Bronchial epithelial cell (primary cell): ENCODE results near the gene ANKRD39. TPM values are rescaled to one million over a fixed set of nuclear protein-coding genes. Genes with fewer than 3 reads are reported as not detected.
A peak's percentile ranks its signal among the peaks of the same experiment; 100 is the strongest.

Experiments used
- DNase-seq: peaks from one replicate; pipeline ENCODE4 v3.0.0-alpha.2; 2010; ENCODE audit warnings: low read depth
- FAIRE-seq: peaks from 2 replicates; lab custom pipeline; 2011; peaks lifted over from hg19 to GRCh38; lab: Jason Lieb, UNC
- H3K27me3 ChIP-seq: 2 replicates; pipeline ENCODE4 v1.5.1; 2011; ENCODE audit warnings: low read length; ENCODE audit not compliant: control insufficient read depth, insufficient read depth
- H3K36me3 ChIP-seq: 2 replicates; pipeline ENCODE4 v1.5.1; 2011; ENCODE audit warnings: low read length; ENCODE audit not compliant: control insufficient read depth, insufficient read depth
- H3K4me3 ChIP-seq: 2 replicates; pipeline ENCODE4 v1.5.1; 2011; ENCODE audit warnings: mild to moderate bottlenecking, low read depth, low read length, control low read depth
- total RNA-seq: library from RNA; depleted of rRNA; stranded (reverse); fragments of >200 nt; gene quantifications from 2 replicates; pipeline ENCODE4 v1.2.1, GENCODE V29; 2014
- TF ChIP-seq, protein P1 (sequence below): IDR thresholded peaks from 2 replicates; pipeline ENCODE4 v1.5.1; 2011; ENCODE audit warnings: mild to moderate bottlenecking, moderate library complexity, low read length, control low read depth, inconsistent platforms; ENCODE audit not compliant: insufficient read depth, severe bottlenecking

Gene ANKRD39
- total RNA-seq, 1 donor from 2014 or later, result 8.2 TPM

DNA sequence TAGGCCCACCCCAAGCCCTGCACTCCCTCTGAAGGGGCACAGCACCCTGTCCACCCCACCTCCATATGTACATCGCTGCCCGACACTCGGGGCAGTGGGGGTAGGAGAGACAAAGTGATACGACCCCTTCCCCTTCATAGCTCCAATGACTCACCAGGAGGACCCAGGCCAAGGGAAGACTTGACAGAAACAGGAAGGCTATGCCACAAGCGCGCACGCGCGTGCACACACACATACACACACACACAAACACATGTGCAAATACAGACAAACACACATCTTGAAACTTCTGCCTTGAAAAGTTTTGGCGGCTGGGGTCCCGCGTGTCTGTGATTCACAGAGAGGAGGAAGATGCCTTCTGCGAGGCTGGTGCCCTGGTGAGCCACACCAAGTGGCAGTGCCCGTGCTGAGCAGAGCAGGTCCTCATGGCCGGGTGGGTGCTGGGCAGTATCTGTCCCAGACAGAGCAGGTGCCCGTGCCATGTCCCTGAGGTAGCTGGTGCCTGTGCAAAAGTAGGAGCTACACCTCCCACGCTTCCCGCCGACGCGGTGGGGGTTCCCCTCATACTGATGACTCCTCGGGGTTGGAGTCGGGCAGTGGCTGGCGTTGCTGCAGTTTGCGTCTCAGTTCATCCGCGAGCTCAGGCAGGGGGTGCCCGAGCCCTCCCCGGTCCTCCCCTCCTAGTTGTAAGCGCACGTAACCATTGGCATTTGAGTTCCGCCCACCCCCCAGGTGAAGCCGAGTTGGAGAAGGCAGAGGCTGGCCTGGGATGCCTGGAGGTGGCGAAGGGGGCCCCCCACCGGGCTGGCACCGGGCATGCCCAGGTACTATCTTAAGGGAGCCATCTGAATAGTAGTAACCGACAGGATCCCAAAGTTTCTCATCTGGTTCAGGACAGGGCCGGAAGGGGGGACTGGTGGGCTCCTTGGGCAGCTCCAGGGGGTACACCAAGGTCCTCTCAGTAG is 2.5 kb upstream of the ANKRD39 start:
- no peak overlapping the region for H3K4me3 ChIP-seq
- no peaks in the 10 kb centered on the region for H3K27me3 ChIP-seq
- H3K36me3 ChIP-seq, result peaks cover 23% of the 10 kb centered on the region
- FAIRE-seq (no peak), DNase-seq (no peak)
- TF ChIP-seq, protein P1, sequence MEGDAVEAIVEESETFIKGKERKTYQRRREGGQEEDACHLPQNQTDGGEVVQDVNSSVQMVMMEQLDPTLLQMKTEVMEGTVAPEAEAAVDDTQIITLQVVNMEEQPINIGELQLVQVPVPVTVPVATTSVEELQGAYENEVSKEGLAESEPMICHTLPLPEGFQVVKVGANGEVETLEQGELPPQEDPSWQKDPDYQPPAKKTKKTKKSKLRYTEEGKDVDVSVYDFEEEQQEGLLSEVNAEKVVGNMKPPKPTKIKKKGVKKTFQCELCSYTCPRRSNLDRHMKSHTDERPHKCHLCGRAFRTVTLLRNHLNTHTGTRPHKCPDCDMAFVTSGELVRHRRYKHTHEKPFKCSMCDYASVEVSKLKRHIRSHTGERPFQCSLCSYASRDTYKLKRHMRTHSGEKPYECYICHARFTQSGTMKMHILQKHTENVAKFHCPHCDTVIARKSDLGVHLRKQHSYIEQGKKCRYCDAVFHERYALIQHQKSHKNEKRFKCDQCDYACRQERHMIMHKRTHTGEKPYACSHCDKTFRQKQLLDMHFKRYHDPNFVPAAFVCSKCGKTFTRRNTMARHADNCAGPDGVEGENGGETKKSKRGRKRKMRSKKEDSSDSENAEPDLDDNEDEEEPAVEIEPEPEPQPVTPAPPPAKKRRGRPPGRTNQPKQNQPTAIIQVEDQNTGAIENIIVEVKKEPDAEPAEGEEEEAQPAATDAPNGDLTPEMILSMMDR, result no peak

DNA sequence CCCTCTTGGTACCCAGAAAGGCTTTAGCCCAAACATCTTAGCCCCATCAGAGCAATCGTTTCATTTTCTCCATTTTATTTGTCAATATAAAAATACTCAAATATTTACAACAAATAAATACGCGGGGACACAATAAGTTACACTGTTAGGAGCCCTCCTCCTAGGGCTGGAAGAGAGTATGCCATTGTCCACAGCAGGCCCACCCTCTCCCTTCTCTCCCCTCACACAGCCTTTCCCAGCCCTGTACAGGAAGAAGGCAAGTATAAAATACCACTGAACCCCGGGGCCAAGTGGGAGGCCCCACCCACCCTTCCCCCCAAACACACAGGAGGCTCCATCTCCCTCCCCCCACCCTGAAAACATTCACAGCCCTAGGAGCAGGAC is 1.9 kb upstream of the ANKRD39 start:
- H3K27me3 ChIP-seq, result no peaks in the 10 kb centered on the region
- TF ChIP-seq, protein P1, result no peak
- FAIRE-seq, result no peak
- no peak overlapping the region for H3K4me3 ChIP-seq
- DNase-seq, result no peak
- H3K36me3 ChIP-seq, result peaks cover 20% of the 10 kb centered on the region

DNA sequence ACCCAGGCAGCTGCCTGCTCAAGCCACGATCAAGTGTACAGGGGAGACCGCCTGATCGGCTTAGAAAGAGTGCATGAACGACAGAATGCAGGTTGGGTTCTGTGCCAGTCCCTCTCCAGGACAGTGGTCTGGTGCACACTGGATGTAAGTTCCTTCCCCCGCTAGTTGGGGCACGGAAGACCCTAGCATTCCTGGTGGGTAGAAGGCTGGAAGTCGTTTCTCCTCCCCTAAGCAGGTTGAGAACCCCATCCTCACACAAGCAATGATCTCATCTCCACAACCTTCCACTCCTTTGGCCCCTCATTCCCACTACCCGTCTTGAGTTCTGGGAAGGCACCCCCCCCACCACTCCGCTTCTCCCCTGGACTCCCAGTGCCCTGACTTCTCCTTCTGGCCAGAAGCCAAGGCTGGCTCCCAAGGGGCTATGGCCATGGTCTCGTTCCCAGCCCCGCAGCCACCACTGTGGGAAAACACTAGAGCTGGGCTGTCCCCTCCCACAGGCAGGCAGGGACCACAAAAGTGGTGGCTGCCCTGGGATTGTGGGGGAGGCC is 1.4 kb upstream of the ANKRD39 start:
- DNase-seq, result no peak
- FAIRE-seq, result no peak
- TF ChIP-seq, protein P1, result no peak
- Histone ChIP-seq H3K27me3 (no peaks in the 10 kb centered on the region), H3K4me3 (no peak overlapping the region), H3K36me3 (peaks cover 15% of the 10 kb centered on the region)

DNA sequence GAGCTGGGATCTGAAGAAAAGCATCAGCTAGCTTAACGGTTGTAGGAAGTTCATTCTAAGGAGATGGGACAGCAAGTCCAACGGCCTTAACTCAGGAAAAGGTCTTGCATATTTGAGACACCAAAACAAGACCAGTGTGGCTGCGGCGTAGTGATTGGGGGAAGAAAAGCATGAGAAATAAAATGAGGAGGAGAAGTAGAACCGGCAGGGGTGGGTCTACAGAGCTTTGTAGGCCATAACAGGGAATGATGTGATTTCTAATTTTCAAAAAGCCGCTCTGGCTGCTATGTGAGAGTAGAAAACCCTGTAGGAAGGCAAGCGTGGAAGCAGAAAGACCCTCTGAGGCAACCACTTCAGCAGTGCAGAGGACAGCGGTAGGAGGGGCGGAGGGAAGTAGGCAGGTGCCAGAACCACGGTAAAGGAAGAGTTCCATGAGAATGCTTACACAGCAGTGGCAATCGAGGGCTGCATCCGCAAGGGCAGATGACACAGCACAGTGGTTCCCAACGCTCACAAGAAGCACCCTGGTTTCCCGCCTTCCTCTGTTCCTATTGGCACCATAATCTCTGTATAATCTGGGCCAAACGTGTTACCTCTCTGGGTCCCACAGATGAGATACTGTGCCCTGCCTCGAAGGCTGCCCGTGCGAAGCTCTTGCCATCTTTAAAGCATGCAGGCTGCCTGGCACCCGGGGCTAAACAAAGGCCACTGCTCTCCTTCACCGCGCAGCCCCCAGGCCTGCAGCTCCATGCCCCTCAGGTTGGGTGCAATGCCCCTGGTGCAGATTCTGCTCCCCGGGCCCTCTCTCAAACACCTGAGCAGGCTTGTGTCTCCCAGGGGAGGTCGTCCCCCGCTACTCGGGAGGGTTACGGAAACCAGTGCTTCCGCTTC is 795 bp downstream of the ANKRD39 start:
- TF ChIP-seq, protein P1, result no peak
- H3K36me3 ChIP-seq, result peaks cover 13% of the 10 kb centered on the region
- FAIRE-seq (no peak), DNase-seq (no peak)
- peak overlapping the region; percentile 78 for H3K4me3 ChIP-seq
- H3K27me3 ChIP-seq, result no peaks in the 10 kb centered on the region

DNA sequence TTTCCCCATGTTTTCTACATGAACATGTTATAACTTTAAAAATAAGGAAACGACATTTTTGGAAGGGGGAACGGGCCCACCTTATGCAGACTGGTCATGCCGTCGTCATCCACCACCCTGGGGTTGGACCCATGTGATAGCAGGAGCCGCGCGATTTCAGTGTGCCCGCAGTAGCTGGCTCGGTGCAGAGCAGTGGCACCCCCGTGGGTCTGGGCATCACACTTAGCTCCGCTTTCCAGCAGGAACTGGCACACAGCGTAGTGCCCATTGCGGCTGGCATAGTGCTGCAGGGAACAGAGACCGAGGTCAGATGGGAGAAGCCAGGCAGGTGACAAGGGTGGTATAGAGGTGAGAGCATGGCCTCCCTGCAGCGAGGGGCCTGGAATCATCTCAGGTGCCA is 4.5 kb downstream of the ANKRD39 start:
- Histone ChIP-seq H3K4me3 (no peak overlapping the region), H3K27me3 (no peaks in the 10 kb centered on the region), H3K36me3 (peaks cover 9% of the 10 kb centered on the region)
- TF ChIP-seq, protein P1, result no peak
- FAIRE-seq (no peak), DNase-seq (no peak)
